T47D (cell line): ENCODE data around the gene RIBC2.
A peak's percentile ranks its signal among the peaks of the same experiment; 100 is the strongest.
"Not testable (repeated sequence)": the region's sequence is repeated elsewhere in the genome, so short reads cannot be mapped to it uniquely, and the experiment has no call there.

Source experiments
- DNase-seq, 2 experiments: peaks; one replicate each; pipeline versions ENCODE4 v3.0.0 to v3.0.0-alpha.2; 2011 to 2012; ENCODE audit warnings: low read depth in 1 of 2, low spot score in 1 of 2
- JUND ChIP-seq: IDR thresholded peaks from 2 replicates; pipeline ENCODE4 v1.6.1; 2012; ENCODE audit warnings: low read depth
- in situ Hi-C: cut with HindIII; loops from 2 replicates; pipeline ENCODE4 v1.10.0; 2016; ENCODE audit warnings: low sequenced_read_pairs, low pct_unique_long_range_greater_than_20kb

RIBC2 gene

GRCh38 chr22:45427114-45427513 is 13.6 kb downstream of the RIBC2 start:
- in situ Hi-C loops: no loop called here
- no peak for DNase-seq
- TF ChIP-seq JUND: no peak

GRCh38 chr22:45428391-45429385 is 15.2 kb downstream of the RIBC2 start:
- in situ Hi-C loops: no loop called here
- TF ChIP-seq JUND: no peak
- no peak for DNase-seq

- in situ Hi-C loops: no loop called here
- no peak for DNase-seq
- TF ChIP-seq JUND: no peak
These were observed 15.9 kb downstream of the RIBC2 start for GRCh38 chr22:45429424-45429823.

GRCh38 chr22:45429981-45430775 is 16.7 kb downstream of the RIBC2 start:
- no peak for DNase-seq
- in situ Hi-C loops: no loop called here
- TF ChIP-seq JUND: no peak

- in situ Hi-C loops: no loop called here
- DNase-seq: no peak
- no peak for TF ChIP-seq JUND
These were observed 17.4 kb downstream of the RIBC2 start for GRCh38 chr22:45430871-45431270.

GRCh38 chr22:45434981-45435380 is 21.5 kb downstream of the RIBC2 start:
- no peak for TF ChIP-seq JUND

GRCh38 chr22:45435544-45436139 is 22.1 kb downstream of the RIBC2 start:
- DNase-seq: peak; percentile 61 to 85
- in situ Hi-C loops: no loop called here
- no peak for TF ChIP-seq JUND

More at GRCh38 chr22:45434981-45435380, 21.5 kb downstream of the RIBC2 start:
- DNase-seq: no peak
- in situ Hi-C loops: no loop called here

- in situ Hi-C loops, DNase-seq: not testable (repeated sequence)
These were observed 23.5 kb downstream of the RIBC2 start for GRCh38 chr22:45436871-45437517.

GRCh38 chr22:45438336-45438735 is 24.8 kb downstream of the RIBC2 start:
- no peak for DNase-seq
- in situ Hi-C loops: no loop called here
- TF ChIP-seq JUND: no peak

- in situ Hi-C loops, DNase-seq: not testable (repeated sequence)
These were observed 27.2 kb downstream of the RIBC2 start for GRCh38 chr22:45440688-45441087.

- in situ Hi-C loops: no loop called here
- DNase-seq: peak; percentile 22 to 63
- no peak for TF ChIP-seq JUND
These were observed 27.6 kb downstream of the RIBC2 start for GRCh38 chr22:45441138-45441537.

GRCh38 chr22:45442116-45442515 is 28.6 kb downstream of the RIBC2 start:
- no peak for DNase-seq
- TF ChIP-seq JUND: no peak
- in situ Hi-C loops: no loop called here
